GM19463 (cell line): ENCODE measurements around the gene MPP3.

Source experiments
- ATAC-seq: cut with Tn5 transposase; IDR thresholded peaks from one replicate; pipeline ENCODE4 v1.9.1; 2021; ENCODE audit warnings: mild to moderate bottlenecking, moderate library complexity; ENCODE audit not compliant: unreplicated experiment

MPP3 gene

GRCh38 chr17:43834106-43834505 lies 1.2 kb upstream of the MPP3 start:
- ATAC-seq, result no peak

- ATAC-seq, result no peak
These were observed 574 bp downstream of the MPP3 start for GRCh38 chr17:43832168-43832975.

GRCh38 chr17:43831633-43832032 lies 1.3 kb downstream of the MPP3 start:
- ATAC-seq, result no peak

DNA sequence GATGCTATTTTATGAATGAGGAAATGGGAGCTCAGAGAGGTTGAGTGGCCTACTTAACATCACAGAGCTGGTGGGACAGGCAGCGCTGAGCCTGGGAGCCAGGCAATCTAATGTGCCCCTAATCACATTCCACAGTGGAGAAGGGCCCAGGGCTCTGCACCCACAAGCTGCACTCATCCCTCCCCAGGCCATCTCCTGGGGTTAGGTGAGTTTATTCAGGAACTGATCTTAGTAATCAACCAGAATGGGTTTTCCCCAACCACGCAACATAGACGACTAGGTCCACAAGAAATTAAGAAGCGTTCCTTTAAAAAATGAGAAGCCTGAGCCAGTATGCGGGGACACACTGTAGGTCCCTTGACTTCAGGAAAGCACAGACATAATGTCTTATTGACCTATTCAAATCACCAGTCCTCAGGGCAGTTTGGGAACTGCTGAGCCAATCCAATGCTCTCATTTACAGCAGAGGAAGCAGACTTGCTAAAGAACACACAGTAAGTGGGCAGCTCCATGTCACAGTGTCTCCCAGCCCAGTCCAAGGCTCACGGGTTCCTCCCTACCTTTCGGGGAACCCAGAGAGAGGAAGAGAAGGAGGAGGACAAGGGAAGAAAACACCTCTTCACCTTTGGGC lies 2.3 kb downstream of the MPP3 start:
- no peak for ATAC-seq

- ATAC-seq, result no peak
These were observed 3.2 kb downstream of the MPP3 start for GRCh38 chr17:43829738-43830137.

- no peak for ATAC-seq
These were observed 5.3 kb downstream of the MPP3 start for GRCh38 chr17:43827596-43827995.

- ATAC-seq, result no peak
These were observed 6.7 kb downstream of the MPP3 start for GRCh38 chr17:43826206-43826605.

DNA sequence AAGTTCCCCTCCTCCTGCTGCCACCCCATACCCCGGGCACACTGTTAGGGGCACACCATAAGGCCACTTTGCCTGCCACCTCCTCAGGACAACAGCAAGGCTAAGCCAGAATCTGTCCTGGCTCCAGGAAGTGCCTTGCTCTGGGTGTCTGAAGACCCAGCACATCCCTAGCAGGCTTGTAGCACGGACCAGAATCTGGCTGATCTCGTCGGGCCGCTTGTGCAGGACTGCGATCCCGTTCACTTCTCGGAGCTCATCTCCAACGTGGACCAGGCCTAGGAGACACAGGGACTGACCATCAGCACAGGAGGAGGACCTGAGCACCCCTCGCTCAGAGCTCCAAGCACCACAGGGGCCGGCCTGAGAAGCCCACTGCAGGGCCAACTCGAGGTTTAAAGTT lies 7.4 kb downstream of the MPP3 start:
- ATAC-seq, result no peak

- no peak for ATAC-seq
These were observed 9.4 kb downstream of the MPP3 start for GRCh38 chr17:43823350-43824084.

DNA sequence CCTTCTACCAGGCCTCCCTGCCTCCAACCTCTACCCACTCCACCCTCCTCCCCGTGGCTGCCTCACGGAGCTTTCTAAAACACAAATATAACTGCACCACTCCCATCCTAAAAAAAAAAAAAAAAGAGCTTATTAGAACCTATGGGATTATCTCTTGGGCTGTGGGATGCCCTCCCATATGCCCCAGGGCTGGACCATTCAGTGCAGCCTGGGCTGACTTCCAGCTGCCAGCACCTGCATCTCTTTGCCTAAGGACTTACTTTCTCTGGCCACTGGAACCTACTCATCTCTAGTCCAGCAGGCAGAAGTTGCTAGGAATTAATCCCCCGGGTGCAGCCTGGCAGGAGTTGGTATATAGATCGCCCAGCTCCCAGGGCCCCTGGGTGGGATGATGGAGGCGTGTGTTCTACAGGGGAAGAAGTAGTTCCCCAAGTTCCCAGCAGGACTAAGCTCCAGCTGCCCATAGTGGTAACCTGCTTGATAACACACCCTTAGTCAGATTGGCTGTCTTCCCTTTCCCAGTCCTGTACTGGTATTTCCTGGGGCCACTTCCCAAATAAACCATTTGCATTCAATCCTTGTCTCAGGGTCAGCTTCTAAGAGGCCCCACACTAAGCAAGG lies 10.3 kb downstream of the MPP3 start:
- ATAC-seq, result no peak

DNA sequence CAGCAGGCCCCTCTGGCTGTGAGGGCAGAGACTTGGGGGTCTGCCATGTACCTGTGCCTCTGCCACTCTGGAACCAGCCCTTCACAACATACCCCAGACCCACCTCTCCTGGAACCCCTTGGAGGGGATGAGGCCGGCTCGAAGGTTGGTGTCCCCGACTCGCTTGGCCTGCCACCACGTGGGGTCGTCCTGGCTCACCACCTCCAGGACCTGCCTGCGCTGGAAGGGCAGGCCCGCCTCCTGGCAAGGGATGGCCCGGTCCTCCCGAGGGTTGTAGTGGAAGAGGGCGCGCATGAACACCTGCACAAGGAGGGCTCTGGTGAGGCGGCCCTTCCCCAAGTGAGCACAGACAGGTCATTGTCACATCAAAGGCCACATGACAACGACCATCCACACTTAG lies 12.2 kb downstream of the MPP3 start:
- ATAC-seq, result no peak

DNA sequence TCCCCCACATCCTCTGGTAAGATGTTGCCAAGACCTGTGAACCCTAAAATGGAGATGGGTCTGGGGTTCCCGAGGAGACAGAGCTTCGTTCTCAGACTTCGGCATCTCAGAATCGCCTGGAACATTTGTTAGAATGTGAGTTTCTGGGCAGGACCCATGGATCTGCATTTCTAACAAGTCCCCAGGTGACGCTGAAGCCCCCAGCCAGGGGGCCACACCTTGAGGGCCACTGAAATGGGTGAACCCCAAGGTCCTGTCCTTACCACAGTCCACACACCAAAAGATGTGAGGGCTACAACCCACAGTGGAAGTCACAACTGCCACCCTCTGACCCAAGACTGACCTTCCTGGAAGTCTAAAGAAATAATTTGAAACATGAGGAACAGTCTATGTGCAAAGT lies 14.0 kb downstream of the MPP3 start:
- ATAC-seq, result no peak

DNA sequence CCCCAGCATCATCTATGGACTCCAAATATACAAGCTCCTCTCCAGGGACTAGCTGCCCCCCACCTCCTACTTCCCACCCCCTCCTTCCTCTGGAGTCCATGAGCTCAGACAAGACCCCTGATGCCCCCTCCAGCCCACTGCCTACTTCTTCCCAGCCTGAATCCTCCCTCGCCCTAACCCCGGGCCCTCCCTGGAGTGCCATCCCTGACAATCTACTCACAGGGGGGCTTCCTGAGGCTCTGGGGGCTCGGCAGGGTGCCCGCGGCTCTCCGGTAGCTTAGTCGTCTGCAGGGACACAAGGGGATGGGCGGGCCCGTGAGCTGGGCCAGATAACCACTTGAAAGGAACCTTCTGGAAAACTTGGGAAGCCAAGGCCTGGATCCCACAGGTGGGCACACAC lies 15.1 kb downstream of the MPP3 start:
- no peak for ATAC-seq

GRCh38 chr17:43816336-43817320 lies 16.3 kb downstream of the MPP3 start:
- no peak for ATAC-seq

- no peak for ATAC-seq
These were observed 18.2 kb downstream of the MPP3 start for GRCh38 chr17:43814714-43815113.

- no peak for ATAC-seq
These were observed 18.9 kb downstream of the MPP3 start for GRCh38 chr17:43814026-43814425.

GRCh38 chr17:43813386-43813785 lies 19.6 kb downstream of the MPP3 start:
- no peak for ATAC-seq

DNA sequence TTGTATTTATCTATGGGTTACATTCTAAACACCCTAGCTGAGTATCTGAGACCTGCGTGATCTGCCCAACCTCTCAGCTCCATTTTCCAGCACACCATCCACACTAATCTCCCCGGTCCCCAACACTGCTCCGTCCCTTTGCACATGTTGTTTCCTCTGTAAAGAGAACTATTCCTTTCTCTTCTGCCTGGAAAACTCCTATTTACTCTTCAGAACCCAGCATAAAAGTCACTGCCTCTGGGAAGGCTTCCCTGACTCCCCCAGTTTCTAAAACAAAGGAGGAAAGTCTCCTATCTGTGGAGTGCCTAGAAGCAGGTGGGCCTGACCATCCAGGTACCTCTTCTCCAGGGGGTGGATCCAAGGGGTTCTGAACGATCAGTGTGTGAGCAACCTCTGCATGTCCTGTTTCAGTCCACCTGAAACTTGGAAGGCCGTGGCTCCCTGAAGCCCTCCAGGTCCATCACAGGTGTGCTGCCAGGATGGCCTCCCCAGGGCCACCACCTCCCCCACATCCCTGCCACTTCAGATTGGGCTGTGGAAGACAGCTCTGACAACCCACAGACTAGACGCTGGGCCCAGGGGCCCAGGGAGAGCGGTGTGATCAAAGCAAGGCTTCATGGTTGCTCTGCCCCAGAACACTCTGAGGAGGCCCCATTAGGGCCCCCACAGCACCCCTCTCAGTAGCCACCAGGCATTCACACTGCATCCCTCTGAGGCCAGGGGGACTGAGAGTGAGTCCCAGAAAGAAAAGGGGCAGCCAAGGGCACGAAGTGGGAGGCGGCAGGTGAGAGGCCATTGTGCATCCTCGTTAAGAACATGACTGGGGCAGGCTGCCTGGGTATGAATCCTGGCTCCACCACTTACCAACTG lies 20.3 kb downstream of the MPP3 start:
- no peak for ATAC-seq

DNA sequence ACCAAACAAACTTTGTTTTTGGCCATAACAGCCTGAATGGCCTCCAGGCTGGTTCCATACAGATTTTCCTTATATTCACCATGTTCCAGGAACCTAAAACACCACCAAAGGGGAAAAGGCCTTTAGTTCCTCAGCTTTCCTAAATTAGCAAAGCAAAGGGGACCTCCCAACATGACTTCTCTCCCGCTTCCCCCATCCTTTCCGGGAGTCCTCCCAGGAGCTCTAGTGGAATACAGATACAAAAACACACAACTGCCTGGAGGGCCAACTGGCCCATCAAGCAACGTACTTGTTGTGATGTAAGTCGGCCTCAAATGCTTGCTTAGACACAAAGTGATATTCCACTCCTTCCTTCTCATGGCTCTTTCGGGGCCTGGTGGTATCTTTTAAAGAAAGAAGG lies 22.1 kb downstream of the MPP3 start:
- no peak for ATAC-seq
